ENCODE results near the gene STAB1. TPM values are rescaled to one million over a fixed set of nuclear protein-coding genes. Genes with fewer than 3 reads are reported as not detected.
A peak's percentile ranks its signal among the peaks of the same experiment; 100 is the strongest.

STAB1 gene
- total RNA-seq (2014; rRNA removed; shearing (Covaris generic)) (under 0.01 TPM in 1 of 2 replicates, not detected in the other), polyA plus RNA-seq (2016; fragmentation: Nextera tagmentation; extraction: Ambion mirVana) (not detected in 2 replicates)

GRCh38 chr3:52494886-52495495, at the start of gene STAB1:
Gene STAB1, plus strand, starts transcription at chr3:52495338. Its CDS starts 76 bp downstream, at chr3:52495414.
- Histone ChIP-seq H3K4me1 (ENCODE audit: insufficient read depth) (peaks cover 23% of the 10 kb centered on the region), H3F3A (ENCODE audit: insufficient read depth) (0 out of 2 replicates have a peak, but pooled peaks cover 11% of the 10 kb centered on the region), H3K36me3 (ENCODE audit: low read depth) (peaks cover 7% of the 10 kb centered on the region; the same call in 1 of the 2 replicates), H3K79me2 (ENCODE audit: insufficient read depth) (no peaks in the 10 kb centered on the region), H3K4me2 (ENCODE audit: unreplicated experiment) (no peak within 1 kb of the TSS), H2AFZ (no peak within 1 kb of the TSS), H3K9me2 (ENCODE audit: insufficient read depth) (no peaks in the 10 kb centered on the region), H3K4me3 (no peak within 1 kb of the TSS), H3K9ac (no peak within 1 kb of the TSS), H4K20me1 (ENCODE audit: insufficient read depth) (no peaks in the 10 kb centered on the region), H3K27me3 (replicated peaks; ENCODE audit: insufficient read depth) (no peaks in the 10 kb centered on the region), H3K27ac (no peak within 1 kb of the TSS), H3K9me3 (ENCODE audit: low read depth) (no peaks in the 10 kb centered on the region)
- 74 to 79% methylated on average over 20 to 25 of the region's 25 CpGs for WGBS, 2 experiments (ENCODE audit: low coverage in 1 of 2, low lambda C conversion rate in 2 of 2, missing lambda C conversion rate in 2 of 2)
- no peak for TF ChIP-seq EZH2 (IDR thresholded peaks at IDR 0.05; ENCODE audit: insufficient read depth, poor library complexity, severe bottlenecking)
- TF ChIP-seq EZH2phosphoT487 (IDR thresholded peaks at IDR 0.05; ENCODE audit: insufficient read depth, low read depth) = no peak
- in situ Hi-C loops (cut with MboI) = no loop called here
- no peak for DNase-seq

GRCh38 chr3:52446042-52446441, 49.1 kb upstream of the STAB1 start:
- no peak for DNase-seq
- H3K27ac ChIP-seq = no peak overlapping the region
- no peaks in the 10 kb centered on the region for H3F3A ChIP-seq (ENCODE audit: insufficient read depth)
- WGBS, 2 experiments (ENCODE audit: low coverage in 1 of 2, low lambda C conversion rate in 2 of 2, missing lambda C conversion rate in 2 of 2) = 72 to 74% methylated on average over 4 of the region's 4 CpGs
- no peak overlapping the region for H3K9ac ChIP-seq
- in situ Hi-C loops (cut with MboI) = no loop called here
- no peaks in the 10 kb centered on the region for H3K27me3 ChIP-seq (replicated peaks; ENCODE audit: insufficient read depth)
- no peaks in the 10 kb centered on the region for H4K20me1 ChIP-seq (ENCODE audit: insufficient read depth)
- H2AFZ ChIP-seq = no peak overlapping the region
- no peak overlapping the region for H3K4me3 ChIP-seq
- H3K4me1 ChIP-seq (ENCODE audit: insufficient read depth) = no peaks in the 10 kb centered on the region
- no peak for TF ChIP-seq EZH2 (IDR thresholded peaks at IDR 0.05; ENCODE audit: insufficient read depth, poor library complexity, severe bottlenecking)
- TF ChIP-seq EZH2phosphoT487 (IDR thresholded peaks at IDR 0.05; ENCODE audit: insufficient read depth, low read depth) = no peak
- H3K79me2 ChIP-seq (ENCODE audit: insufficient read depth) = no peaks in the 10 kb centered on the region
- no peaks in the 10 kb centered on the region for H3K36me3 ChIP-seq (ENCODE audit: low read depth)
- H3K4me2 ChIP-seq (ENCODE audit: unreplicated experiment) = no peak overlapping the region
- H3K9me2 ChIP-seq (ENCODE audit: insufficient read depth) = no peaks in the 10 kb centered on the region
- no peaks in the 10 kb centered on the region for H3K9me3 ChIP-seq (ENCODE audit: low read depth)

- no peaks in the 10 kb centered on the region for H3K4me1 ChIP-seq (ENCODE audit: insufficient read depth)
- H2AFZ ChIP-seq = no peak overlapping the region
- in situ Hi-C loops (cut with MboI) = no loop called here
- no peak for TF ChIP-seq EZH2phosphoT487 (IDR thresholded peaks at IDR 0.05; ENCODE audit: insufficient read depth, low read depth)
- no peak for TF ChIP-seq EZH2 (IDR thresholded peaks at IDR 0.05; ENCODE audit: insufficient read depth, poor library complexity, severe bottlenecking)
- no peaks in the 10 kb centered on the region for H3K27me3 ChIP-seq (replicated peaks; ENCODE audit: insufficient read depth)
- H3F3A ChIP-seq (ENCODE audit: insufficient read depth) = no peaks in the 10 kb centered on the region
- H3K27ac ChIP-seq = no peak overlapping the region
- DNase-seq = peak; percentile 71
- WGBS, 2 experiments (ENCODE audit: low coverage in 1 of 2, low lambda C conversion rate in 2 of 2, missing lambda C conversion rate in 2 of 2) = 29 to 36% methylated on average over 13 of the region's 13 CpGs
- H3K4me3 ChIP-seq = no peak overlapping the region
- no peak overlapping the region for H3K9ac ChIP-seq
- H3K9me3 ChIP-seq (ENCODE audit: low read depth) = no peaks in the 10 kb centered on the region
- no peaks in the 10 kb centered on the region for H3K9me2 ChIP-seq (ENCODE audit: insufficient read depth)
- H3K4me2 ChIP-seq (ENCODE audit: unreplicated experiment) = no peak overlapping the region
- H4K20me1 ChIP-seq (ENCODE audit: insufficient read depth) = no peaks in the 10 kb centered on the region
- H3K79me2 ChIP-seq (ENCODE audit: insufficient read depth) = no peaks in the 10 kb centered on the region
- no peaks in the 10 kb centered on the region for H3K36me3 ChIP-seq (ENCODE audit: low read depth)
Measured at GRCh38 chr3:52446631-52447511, 48.3 kb upstream of the STAB1 start.

GRCh38 chr3:52447512-52448355, 47.4 kb upstream of the STAB1 start:
- Histone ChIP-seq H3K9me3 (ENCODE audit: low read depth) (no peaks in the 10 kb centered on the region), H3K36me3 (ENCODE audit: low read depth) (no peaks in the 10 kb centered on the region), H3K4me3 (no peak overlapping the region), H3K9me2 (ENCODE audit: insufficient read depth) (no peaks in the 10 kb centered on the region), H3F3A (ENCODE audit: insufficient read depth) (no peaks in the 10 kb centered on the region), H3K27ac (no peak overlapping the region), H2AFZ (no peak overlapping the region), H3K4me1 (ENCODE audit: insufficient read depth) (no peaks in the 10 kb centered on the region), H3K79me2 (ENCODE audit: insufficient read depth) (no peaks in the 10 kb centered on the region), H3K4me2 (ENCODE audit: unreplicated experiment) (no peak overlapping the region), H3K9ac (no peak overlapping the region), H4K20me1 (ENCODE audit: insufficient read depth) (no peaks in the 10 kb centered on the region), H3K27me3 (replicated peaks; ENCODE audit: insufficient read depth) (no peaks in the 10 kb centered on the region)
- WGBS, 2 experiments (ENCODE audit: low coverage in 1 of 2, low lambda C conversion rate in 2 of 2, missing lambda C conversion rate in 2 of 2) = 56 to 63% methylated on average over 10 to 12 of the region's 12 CpGs
- TF ChIP-seq EZH2 (IDR thresholded peaks at IDR 0.05; ENCODE audit: insufficient read depth, poor library complexity, severe bottlenecking) (no peak), EZH2phosphoT487 (IDR thresholded peaks at IDR 0.05; ENCODE audit: insufficient read depth, low read depth) (no peak)
- in situ Hi-C loops (cut with MboI) = no loop called here
- no peak for DNase-seq
